HL-60 (cell line): ENCODE results near the gene AGBL2.

Experiments
- CTCF ChIP-seq: IDR thresholded peaks from one replicate; pipeline ENCODE4 v1.5.1; 2011; ENCODE audit warnings: low read length, control low read depth, inconsistent platforms; ENCODE audit not compliant: insufficient read depth
- SPI1 ChIP-seq: IDR thresholded peaks from 2 replicates; pipeline ENCODE4 v1.6.1; 2012; ENCODE audit warnings: low read depth, mild to moderate bottlenecking, borderline replicate concordance

DNA sequence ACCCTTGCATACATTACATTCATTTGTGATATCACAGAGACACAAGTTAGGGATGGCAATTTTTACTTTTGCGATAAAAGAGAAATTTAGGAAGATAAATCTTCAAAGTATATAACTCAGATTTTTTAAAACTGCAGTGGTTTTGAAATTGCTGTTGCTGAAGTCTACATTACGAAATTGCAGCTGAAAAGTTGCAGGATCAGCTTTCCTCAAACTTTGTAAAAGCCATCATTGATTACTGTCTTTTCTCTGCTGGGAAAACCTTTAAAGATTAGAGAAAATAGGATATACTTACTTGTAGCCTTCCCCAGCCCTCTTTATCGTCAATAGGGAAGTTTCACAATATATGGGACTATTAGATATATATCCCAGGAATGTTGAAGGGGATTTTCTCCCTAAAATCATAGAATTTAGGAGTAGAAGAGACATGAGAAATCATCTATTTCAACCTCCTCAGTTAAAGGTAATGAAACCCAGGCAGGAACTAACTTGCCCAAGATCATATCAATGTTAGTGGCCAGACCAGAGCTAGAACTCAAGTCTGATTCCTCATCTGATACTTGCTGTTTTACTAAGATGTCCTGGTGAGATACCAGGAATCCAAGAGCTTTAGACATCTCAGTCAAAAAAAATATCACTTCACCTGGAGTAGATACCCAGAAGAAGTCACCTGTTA lies 10.4 kb upstream of the AGBL2 start:
- TF ChIP-seq SPI1: no peak
- no peak for TF ChIP-seq CTCF
